ENCODE data around the gene AGBL2. TPM values are rescaled to one million over a fixed set of nuclear protein-coding genes. Genes with fewer than 3 reads are reported as not detected.

Gene AGBL2
- total and polyA plus RNA-seq, 5 donors from 2014 or later = 0.72 to 11.0 (median 0.96) TPM

Other genes with a start within 250 kb of the AGBL2 start
- gene CELF1, start 162.2 kb downstream of the AGBL2 start, total RNA-seq = 124 TPM
- 10 to 100 TPM; 30.8 to 61.2 (median 47.9) TPM for gene CELF1, start 162.2 kb downstream of the AGBL2 start, polyA plus RNA-seq
- 19.5 TPM for gene PTPMT1, start 149.8 kb downstream of the AGBL2 start, total RNA-seq
- gene PTPMT1, start 149.8 kb downstream of the AGBL2 start, polyA plus RNA-seq = 10 to 100 TPM; 50.7 to 86.1 (median 76.1) TPM
- 23.7 TPM for gene KBTBD4, start 136.4 kb downstream of the AGBL2 start, total RNA-seq
- gene KBTBD4, start 136.4 kb downstream of the AGBL2 start, polyA plus RNA-seq = 10 to 100 TPM; 48.7 to 54.4 (median 50.9) TPM
- 70.6 TPM for gene NDUFS3, start 136.3 kb downstream of the AGBL2 start, total RNA-seq
- gene NDUFS3, start 136.3 kb downstream of the AGBL2 start, polyA plus RNA-seq = 100 to 1,000 TPM; 112 to 129 (median 121) TPM
- gene FAM180B, start 128.7 kb downstream of the AGBL2 start, total RNA-seq = 0.27 TPM
- gene FAM180B, start 128.7 kb downstream of the AGBL2 start, polyA plus RNA-seq = not detected
- 1.3 TPM for gene C1QTNF4, start 121.0 kb downstream of the AGBL2 start, total RNA-seq
- gene C1QTNF4, start 121.0 kb downstream of the AGBL2 start, polyA plus RNA-seq = under 1 TPM in 1 of 4 donors, not detected in 3; 0.16 TPM
- 21.5 TPM for gene MTCH2, start 72.8 kb downstream of the AGBL2 start, total RNA-seq
- gene MTCH2, start 72.8 kb downstream of the AGBL2 start, polyA plus RNA-seq = 10 to 100 TPM; 50.2 to 95.9 (median 65.8) TPM
- gene FNBP4, start 52.0 kb upstream of the AGBL2 start, total RNA-seq = 282 TPM
- 10 to 100 TPM; 27.7 to 43.9 (median 35.6) TPM for gene FNBP4, start 52.0 kb upstream of the AGBL2 start, polyA plus RNA-seq
- 43.0 TPM for gene NUP160, start 133.0 kb upstream of the AGBL2 start, total RNA-seq
- gene NUP160, start 133.0 kb upstream of the AGBL2 start, polyA plus RNA-seq = 10 to 100 TPM; 23.5 to 40.2 (median 24.8) TPM

Data from CD4-positive, CD25-positive, alpha-beta regulatory T cell (primary cell).